SK-N-MC (cell line): Measurements from ENCODE around the gene VAV1.

Source experiments
- EZH2 ChIP-seq: fragments of 200-600 bp; sonication (generic); IDR thresholded peaks from one replicate; pipeline ENCODE4 v1.6.1; 2017; ENCODE audit warnings: antibody characterized with exemption
- POLR2AphosphoS5 ChIP-seq: IDR thresholded peaks from 2 replicates; pipeline ENCODE4 v1.6.1; 2012; ENCODE audit warnings: mild to moderate bottlenecking, low read depth, low read length, borderline replicate concordance

- TF ChIP-seq POLR2AphosphoS5 (no peak), EZH2 (no peak)
Measured at GRCh38 chr19:6888967-6889366, 116.5 kb downstream of the VAV1 start.
